ENCODE measurements around the gene TUNAR.

DNA sequence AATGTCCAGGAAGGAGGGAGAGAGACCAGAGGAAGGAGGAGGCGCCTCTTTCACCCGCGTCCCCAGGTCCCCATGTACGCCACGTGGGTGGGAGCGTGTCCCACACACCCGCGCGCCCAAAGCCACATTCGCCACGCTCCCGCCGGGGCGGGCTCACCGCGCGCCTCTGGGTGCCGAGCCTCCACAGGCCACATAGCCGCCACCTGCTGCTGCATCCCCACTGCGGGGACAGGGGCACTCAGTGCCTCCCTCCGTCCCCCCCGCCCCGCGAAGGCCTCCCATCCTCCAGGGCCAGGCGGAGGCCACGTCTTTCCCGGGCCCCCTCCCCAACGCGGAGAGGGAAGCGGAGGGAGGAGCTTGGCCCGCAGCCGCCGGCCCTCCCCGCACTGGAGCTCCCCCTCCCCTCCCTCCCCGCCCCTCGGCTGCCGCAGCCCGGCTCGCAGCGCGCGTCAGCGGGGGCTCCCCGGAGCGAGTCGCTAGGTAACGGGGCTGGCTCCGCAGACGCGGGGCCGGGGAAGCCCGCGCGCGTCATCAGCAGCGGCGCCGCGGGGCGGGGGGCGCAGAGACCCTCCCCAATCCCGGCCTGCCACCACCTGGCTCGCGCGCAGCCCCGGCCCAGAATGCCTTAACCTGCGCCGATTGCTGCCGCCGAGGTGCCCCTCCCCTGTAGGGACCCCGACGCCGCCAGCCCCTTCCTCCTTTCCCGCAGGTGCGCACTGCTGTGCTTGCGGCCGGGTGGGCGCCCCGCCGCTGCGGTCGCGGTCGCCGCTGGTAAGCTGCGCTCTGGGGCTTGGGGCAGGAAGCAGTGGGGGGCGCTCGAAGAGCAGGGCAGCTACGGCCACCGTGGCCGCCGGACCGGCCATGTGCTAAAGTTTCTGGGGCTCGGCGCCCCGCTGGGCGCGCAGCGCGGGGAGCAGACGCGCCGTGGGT, 536 bp upstream of the TUNAR start:
- TF ChIP-seq EP300 (IDR thresholded peaks at IDR 0.05; ENCODE audit: borderline replicate concordance) (no peak), FOXM1 (IDR thresholded peaks at IDR 0.05; ENCODE audit: borderline replicate concordance, low read depth) (no peak), TEAD4 (IDR thresholded peaks at IDR 0.05) (no peak), REST (IDR thresholded peaks at IDR 0.05; ENCODE audit: low read depth) (no peak), TAF1 (IDR thresholded peaks at IDR 0.05; ENCODE audit: low read depth) (no peak), RAD21 (IDR thresholded peaks at IDR 0.05; ENCODE audit: low read depth) (no peak), CREB1 (IDR thresholded peaks at IDR 0.05; ENCODE audit: low read depth) (no peak), EGR1 (IDR thresholded peaks at IDR 0.05) (no peak), CEBPB (IDR thresholded peaks at IDR 0.05) (no peak), NFIC (IDR thresholded peaks at IDR 0.05) (no peak)
- TF ChIP-seq, protein P1, sequence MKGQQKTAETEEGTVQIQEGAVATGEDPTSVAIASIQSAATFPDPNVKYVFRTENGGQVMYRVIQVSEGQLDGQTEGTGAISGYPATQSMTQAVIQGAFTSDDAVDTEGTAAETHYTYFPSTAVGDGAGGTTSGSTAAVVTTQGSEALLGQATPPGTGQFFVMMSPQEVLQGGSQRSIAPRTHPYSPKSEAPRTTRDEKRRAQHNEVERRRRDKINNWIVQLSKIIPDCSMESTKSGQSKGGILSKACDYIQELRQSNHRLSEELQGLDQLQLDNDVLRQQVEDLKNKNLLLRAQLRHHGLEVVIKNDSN (IDR thresholded peaks at IDR 0.05) = no peak

Measured in Ishikawa (cell line).